HuH-7.5 (cell line): ENCODE measurements around the gene RFC1.
"Not testable (repeated sequence)": the region's sequence is repeated elsewhere in the genome, so short reads cannot be mapped to it uniquely, and the experiment has no call there.

Source experiments
- DNase-seq: peaks from one replicate; pipeline ENCODE4 v3.0.0; 2011; ENCODE audit warnings: low spot score

Gene RFC1, protein sequence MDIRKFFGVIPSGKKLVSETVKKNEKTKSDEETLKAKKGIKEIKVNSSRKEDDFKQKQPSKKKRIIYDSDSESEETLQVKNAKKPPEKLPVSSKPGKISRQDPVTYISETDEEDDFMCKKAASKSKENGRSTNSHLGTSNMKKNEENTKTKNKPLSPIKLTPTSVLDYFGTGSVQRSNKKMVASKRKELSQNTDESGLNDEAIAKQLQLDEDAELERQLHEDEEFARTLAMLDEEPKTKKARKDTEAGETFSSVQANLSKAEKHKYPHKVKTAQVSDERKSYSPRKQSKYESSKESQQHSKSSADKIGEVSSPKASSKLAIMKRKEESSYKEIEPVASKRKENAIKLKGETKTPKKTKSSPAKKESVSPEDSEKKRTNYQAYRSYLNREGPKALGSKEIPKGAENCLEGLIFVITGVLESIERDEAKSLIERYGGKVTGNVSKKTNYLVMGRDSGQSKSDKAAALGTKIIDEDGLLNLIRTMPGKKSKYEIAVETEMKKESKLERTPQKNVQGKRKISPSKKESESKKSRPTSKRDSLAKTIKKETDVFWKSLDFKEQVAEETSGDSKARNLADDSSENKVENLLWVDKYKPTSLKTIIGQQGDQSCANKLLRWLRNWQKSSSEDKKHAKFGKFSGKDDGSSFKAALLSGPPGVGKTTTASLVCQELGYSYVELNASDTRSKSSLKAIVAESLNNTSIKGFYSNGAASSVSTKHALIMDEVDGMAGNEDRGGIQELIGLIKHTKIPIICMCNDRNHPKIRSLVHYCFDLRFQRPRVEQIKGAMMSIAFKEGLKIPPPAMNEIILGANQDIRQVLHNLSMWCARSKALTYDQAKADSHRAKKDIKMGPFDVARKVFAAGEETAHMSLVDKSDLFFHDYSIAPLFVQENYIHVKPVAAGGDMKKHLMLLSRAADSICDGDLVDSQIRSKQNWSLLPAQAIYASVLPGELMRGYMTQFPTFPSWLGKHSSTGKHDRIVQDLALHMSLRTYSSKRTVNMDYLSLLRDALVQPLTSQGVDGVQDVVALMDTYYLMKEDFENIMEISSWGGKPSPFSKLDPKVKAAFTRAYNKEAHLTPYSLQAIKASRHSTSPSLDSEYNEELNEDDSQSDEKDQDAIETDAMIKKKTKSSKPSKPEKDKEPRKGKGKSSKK

DNA sequence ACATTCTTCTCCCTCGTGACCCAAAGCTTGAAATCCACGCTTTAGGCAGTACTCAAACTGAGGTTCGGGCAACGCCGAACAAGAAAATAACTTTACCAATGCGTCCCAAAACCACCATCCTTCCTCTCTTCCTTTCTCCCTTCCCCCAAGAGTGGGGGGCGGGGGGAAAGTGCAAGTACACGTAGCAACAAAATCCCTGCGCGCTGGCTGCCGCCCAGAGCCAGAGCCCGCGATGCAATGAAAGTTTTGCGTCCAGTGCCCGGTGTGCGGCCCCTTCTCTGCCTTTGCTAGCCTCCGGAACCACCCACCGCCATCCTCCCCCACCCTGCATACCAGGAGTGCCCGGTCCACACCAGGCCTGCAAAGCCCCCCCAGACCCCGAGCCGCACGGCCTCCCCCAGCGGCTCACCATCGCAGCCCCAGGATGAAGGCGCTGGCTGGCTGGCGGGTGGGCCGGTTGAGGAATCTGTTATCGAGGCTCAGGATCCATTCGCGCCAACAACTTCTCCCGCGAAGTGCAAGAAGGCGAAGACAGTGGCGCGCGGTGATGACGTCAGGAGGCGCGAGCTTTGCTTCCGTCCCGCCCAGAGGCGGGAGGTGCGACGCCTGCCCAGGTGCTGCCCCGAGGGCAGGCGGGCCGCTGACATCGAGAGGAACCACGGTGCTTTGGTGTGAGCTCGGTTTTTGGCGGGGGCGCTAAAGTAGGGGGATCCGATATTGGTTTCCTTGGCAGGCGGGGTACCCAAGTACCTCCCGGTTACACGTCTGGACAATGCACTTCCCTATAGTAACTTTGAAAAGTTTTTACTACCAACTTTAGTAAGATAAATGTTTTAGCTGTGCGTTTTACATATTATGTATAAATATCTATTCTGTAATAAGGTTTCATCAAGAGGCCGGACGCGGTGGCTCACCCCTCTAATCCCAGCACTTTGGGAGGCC lies at the start of gene RFC1:
Gene RFC1, minus strand, starts transcription at position 533 of the 942 bp plus-strand sequence. Its CDS starts 121 bp downstream, at position 412.
- peak; percentile 46 for DNase-seq

DNA sequence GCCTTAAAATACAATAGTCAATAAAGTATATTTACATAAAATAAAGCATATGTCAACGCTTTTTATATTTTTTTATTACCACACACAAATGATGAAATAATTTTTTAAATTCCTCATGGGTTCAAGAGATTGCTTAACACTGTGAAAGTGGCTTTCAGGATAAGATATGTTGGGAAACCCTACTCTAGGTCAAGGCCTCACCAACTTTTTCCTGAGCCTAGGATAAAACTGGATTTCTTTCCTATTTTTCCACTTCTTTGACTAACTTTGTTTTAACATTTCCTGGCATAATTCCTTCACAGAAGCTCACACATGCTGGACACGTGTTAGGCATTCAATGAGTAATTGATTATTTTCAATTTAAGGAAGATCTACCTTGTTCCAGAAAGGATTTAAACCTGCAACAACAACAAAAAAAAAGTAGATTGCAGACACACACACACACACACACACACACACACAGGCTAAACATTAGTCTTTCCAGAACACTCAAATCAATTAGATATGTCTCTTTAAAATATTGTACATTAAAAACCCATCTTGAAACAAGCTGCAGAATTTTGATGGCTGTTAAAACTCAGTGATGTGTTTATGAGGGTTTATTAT lies 49.6 kb upstream of the RFC1 start:
- no peak for DNase-seq

DNA sequence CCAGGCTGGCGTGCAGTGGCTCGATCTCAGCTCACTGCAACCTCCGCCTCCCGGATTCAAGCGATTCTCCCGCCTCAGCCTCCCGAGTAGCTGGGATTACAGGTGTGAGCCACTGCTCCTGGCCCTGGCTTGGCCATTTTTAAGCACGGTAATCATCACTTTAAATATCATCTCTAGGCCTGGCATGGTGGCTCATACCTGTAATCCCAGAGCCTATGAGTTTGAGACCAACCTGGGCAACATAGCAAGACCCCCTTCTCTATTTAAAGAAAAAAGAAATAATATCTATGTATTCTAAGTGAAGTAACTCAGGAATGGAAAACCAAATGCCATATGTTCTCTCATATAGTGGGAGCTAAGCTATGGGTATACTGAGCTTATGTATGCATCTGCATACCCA lies 45.4 kb upstream of the RFC1 start:
- not testable (repeated sequence) for DNase-seq

DNA sequence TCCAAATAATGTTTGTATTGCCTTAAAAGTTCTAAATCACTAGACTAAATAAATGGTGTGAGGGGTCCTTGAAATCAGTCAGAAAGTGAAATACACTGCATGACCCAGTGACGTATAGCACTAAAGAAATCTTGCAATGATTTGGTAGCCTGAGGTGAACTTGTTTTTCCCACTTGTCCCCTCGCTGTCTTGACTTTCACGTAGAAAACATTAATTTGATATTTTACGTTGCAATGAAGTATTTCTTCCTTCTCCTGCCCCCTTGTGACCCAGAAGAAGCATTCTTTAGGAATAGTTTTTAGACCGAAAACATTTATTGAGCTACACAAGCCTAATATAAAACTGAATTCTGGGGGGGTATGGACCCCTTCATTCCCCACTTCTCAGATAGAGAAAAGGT lies 44.3 kb upstream of the RFC1 start:
- DNase-seq: no peak

DNA sequence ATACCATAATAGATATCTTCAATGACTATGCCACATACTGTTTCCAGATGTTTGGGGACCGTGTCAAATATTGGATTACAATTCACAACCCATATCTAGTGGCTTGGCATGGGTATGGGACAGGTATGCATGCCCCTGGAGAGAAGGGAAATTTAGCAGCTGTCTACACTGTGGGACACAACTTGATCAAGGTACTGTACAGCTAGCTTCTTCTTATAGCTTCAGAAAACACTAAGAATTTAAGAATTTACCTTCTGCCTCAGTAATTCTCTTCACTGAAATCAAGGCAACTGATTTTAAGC lies 41.4 kb upstream of the RFC1 start:
- DNase-seq: no peak

DNA sequence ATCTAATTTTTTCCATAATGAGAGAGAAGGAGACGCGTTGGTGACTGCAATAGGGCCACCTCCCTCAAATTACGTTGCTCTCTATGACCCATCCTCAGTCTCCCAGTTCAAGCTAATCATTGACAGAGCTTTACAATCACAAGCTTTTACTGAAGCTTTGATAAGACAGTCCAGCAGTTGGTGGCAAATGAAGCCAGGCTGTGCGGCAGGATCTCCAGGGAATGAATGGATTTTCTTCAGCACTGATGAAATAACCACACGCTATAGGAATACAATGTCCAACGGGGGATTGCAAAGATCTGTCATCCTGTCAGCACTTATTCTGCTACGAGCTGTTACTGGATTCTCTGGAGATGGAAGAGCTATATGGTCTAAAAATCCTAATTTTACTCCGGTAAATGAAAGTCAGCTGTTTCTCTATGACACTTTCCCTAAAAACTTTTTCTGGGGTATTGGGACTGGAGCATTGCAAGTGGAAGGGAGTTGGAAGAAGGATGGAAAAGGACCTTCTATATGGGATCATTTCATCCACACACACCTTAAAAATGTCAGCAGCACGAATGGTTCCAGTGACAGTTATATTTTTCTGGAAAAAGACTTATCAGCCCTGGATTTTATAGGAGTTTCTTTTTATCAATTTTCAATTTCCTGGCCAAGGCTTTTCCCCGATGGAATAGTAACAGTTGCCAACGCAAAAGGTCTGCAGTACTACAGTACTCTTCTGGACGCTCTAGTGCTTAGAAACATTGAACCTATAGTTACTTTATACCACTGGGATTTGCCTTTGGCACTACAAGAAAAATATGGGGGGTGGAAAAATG lies 40.8 kb upstream of the RFC1 start, which contains the start of gene KLB:
Gene KLB, plus strand, starts transcription at position 168 of the 821 bp plus-strand sequence. Its CDS starts 20 bp downstream, at position 188.
- peak; percentile 39 for DNase-seq

DNA sequence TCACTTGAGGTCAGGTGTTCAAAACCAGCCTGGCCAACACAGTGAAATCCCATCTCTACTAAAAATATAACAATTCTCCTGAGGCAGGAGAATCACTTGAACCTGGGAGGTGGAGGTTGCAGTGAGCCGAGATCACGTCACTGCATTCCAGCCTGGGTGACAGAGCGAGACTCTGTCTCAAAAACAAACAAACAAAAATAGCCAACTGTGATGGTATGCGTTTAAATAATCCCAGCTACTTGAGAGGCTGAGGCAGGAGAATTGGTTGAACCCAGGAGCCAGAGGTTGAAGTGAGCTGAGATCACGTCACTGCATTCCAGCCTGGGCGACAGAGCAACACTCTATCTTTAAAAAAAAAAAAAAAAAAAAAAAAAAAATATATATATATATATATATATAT lies 35.5 kb upstream of the RFC1 start:
- not testable (repeated sequence) for DNase-seq

DNA sequence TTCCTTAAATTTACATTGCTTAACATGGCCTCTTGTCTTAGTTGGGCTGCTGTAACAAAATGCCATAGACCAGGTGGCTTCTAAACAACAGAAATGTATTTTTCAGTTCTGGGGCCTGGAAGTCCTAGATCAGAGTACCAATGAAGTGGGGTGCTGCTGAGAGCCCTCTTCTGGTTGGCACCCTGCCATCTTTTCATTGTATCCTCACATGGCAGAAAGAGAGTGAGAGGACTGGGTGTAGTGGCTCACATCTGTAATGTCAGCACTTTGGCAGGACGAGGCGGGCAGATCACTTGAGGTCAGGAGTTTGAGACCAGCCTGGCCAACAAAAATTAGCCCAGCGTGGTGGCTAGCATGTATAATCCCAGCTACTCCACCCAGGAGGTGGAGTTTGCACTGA lies 28.5 kb upstream of the RFC1 start:
- no peak for DNase-seq

DNA sequence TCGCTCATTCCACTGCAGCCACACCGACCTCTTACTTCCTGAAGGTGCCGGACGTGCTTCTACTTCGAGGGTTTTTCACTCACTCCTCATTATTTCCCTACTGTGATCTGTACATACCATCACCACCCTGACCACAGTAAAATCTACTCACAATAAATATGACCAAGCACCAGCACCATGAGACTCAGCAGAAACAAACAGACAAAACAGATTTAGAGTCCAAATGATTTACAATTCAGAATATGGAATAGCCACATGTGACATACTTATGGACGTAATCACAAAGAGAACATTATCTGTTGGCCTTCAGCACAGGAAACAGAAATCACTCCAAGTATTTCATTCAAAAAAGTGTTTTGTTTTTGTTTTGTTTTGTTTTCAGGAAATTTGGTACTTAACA lies 24.4 kb upstream of the RFC1 start:
- no peak for DNase-seq

DNA sequence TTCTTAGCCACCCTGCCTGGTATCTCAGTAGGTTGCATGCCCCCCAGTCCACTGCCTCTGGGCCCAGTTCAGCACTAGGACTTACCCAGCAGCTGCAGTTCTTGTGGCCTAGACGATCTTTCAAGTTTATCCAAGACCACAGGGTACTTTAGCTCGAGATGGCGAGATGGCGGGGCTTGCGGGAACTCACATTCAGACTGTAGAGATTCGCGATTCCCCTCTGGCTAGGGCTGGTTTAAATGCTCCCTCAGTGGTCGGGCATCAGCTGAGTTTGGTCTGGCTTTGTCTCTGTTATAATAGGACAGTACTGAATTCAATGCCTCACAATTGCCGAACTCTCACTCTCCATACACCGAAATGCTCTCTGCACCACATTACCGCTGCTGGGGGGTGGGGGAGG lies 18.4 kb upstream of the RFC1 start:
- DNase-seq: no peak

DNA sequence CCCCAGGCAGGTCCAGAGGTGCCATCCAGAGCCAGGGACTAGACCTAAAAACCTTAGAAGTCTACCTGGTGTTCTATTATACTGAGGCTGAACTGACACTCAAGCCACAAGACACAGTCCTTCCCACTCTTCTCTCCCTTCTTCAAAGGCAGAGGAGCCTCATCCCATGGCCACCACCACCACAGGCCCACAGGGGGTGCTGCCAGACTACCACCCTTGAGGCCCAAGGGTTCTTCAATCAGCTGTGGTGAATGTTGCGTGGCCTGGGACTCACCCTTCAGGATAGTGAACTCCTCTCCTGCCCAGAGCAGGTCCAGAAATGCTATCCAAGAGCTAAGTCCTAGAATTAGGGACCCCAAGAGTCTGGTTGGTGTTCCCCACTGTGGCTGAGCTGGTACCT lies 17.5 kb upstream of the RFC1 start:
- DNase-seq: no peak

DNA sequence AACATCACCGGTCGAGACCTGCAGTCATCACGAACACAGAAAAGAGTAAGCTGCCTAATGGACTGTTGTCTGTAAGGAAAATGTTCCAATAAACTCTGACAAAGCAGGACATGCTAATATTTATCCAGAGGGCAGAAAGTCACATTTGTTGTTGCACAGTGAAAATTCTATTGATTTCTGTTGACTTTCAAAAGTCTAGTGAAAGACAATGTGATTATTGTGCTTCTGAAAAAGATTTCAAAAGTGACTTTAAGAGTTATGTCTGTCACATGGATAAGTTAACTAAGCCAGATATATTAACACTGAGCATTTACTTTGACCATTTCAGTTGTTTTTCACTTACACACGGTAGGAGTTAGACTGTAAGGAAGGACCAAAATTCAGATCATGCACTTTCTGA lies 9.3 kb upstream of the RFC1 start:
- peak; percentile 16 for DNase-seq

DNA sequence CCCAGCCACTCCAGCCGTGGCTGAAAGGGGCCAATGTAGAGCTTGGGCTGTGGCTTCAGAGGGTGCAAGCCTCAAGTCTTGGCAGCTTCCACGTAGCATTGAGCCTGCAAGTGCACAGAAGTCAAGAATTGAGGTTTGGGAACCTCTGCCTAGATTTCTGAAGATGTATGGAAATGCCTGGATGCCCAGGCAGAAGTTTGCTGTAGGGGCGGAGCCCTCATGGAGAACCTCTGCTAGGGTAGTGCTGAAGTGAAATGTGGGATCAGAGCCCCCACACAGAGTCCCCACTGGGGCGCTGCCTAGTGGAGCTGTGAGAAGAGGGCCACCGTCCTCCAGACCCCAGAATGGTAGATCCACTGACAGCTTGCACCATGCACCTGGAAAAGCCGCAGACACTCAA lies 5.0 kb upstream of the RFC1 start:
- not testable (repeated sequence) for DNase-seq

DNA sequence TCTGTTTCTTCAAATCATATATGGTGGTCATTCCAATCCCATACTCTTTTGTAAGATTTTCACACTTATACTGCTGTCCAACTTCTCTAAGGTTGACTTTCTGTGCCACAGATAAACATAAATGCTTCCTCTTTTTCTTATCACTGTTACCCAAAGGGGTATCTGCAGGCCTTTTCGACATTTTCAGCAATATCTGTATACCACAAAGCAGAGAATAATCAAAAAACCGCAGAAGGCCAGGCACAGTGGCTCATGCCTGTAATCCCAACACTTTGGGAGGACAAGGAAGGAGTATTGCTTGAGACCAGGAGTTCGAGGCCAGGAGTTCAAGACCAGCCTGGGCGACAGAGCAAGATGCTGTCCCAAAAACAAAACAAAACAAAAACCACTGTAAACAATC lies 3.1 kb upstream of the RFC1 start:
- no peak for DNase-seq

DNA sequence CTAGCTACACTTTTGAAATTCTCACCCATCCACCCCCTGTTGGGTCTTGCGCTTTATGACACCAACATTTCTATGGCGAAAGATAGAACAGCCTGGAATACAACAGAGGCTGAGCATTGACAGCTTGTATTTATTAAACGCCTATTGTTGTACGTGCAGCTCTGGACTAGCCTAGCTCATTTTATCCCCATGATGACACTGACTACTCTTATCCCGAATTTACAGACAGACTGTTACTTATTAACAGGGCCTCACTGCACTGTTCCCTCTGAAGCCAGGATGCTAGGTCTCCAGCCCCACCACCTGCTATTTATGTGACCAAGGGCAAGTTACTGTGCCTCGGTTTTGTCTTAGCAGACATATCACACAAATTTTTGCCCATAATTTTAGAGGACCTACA lies 1.0 kb upstream of the RFC1 start:
- DNase-seq: peak; percentile 27

DNA sequence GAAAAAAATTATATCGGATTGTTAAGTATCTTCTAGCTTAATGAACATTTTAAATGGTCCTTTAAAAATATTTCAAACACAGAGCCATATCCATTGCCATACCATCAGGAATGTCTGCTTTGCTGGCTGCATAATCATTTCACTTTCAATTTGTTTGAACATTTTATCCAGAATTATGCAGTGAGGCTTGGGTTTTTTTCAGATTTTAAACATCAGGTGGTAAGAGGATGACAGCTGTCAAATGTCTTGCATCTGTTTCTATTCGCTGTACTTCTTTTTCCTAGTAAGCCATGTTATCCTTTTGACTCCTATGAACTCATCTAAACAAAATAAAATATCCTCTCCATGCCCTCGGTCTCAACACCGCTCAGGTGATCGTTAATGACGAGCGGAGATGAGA lies 802 bp downstream of the RFC1 start:
- DNase-seq: no peak

DNA sequence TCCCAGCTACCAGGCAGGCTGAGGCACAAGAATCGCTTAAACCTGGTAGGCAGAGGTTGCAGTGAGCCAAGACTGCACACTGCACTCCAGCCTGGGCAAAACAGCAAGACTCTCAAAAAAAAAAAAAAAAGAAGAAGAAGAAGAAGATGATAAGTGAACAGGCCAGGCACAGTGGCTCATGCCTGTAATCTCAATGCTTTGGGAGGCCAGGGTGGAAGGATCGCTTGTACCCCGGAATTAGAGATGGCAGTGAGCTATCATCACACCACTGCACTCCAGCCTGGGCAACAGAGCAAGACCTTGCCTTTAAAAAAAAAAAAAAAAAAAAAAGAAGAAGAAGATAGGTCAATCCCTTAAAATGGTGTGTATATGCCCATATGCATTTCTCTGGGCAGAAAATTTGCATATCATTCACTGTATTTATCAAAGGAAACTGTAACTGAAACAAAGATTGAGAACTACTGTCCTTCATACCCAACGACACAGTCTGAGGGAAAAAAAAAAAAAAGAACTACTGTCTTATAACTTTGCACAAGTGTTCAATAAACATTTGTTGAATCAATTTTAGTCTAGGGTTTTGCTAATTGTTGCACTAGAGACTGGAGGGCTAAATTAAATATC lies 2.3 kb downstream of the RFC1 start:
- no peak for DNase-seq

DNA sequence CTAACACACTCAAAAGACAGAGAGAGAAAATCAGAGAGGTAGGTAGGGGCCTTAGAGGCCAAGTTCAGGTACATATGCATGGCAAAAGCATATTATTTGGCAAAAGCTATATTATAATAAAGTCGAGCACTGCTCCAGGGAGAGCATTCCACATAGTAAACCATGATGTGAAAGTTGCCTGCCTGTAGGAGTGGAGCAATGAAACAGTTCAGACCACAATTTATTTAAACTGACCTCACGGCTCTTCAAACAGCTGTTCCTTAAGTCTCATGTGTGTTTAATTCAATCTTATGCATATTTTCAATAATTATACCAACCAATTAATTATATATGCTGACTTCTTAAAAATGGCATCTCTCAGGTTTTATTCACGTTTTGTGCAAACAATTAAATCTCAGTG lies 3.3 kb downstream of the RFC1 start:
- no peak for DNase-seq

DNA sequence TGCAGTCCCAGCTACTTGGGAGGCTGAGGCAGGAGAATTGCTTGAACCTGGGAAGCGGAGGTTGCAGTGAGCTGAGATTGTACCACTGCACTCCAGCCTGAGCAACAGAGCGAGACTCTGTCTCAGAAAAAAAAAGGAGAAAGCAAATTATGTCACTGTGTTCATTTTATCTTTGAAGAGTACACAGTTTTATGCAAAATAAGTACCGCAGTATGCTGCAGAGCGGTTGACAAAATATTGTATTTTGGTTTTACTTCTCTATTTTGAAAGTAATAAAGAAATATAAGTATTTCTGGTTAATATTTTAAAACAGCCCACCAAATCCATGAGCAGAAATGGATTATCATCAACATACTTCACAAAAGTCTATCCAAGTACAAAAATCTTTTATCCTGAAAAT lies 5.6 kb downstream of the RFC1 start:
- not testable (repeated sequence) for DNase-seq

DNA sequence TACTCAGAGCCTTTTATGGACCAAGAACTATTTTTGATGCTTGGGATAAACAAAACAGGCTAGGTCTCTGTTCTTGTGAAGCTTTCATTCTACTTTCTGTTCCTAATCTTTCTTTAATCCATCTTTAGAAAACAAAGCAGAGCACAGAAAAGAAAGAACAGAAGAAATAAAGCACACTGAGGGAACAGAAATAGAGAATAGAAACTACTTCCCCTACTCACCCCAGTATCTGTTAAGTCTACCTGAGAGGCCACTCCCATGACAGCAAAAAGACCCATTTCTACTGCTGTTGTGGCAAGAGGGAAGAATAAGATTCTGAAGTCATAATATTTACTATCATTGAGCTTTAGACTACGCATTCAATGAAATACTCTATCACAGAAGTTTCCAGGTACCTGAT lies 9.2 kb downstream of the RFC1 start:
- DNase-seq: no peak
